ENCODE measurements around the gene LPIN3.
A peak's percentile ranks its signal among the peaks of the same experiment; 100 is the strongest.

Gene LPIN3

DNA sequence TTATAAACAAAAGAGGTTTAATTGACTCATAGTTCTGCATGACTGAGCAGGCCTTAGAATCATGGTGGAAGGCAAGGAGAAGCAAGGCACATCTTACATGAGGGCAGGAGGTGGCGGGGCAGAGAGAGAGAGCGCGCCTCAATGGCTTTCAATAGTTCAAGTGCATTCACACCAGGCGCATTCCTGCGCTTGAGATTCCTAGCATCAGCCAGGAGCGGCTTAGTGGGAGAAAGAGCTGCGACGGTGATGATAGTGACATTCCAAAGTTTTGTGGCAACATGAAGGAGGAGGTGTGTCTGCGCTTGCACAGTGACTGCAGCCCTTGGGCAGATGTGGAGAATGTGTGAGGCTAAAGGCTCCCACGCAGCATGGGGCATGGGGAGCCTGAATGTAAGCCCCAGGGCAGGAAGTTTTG is 51.0 kb downstream of the LPIN3 start:
- DNase-seq (ENCODE audit: low spot score), result no peak

DNA sequence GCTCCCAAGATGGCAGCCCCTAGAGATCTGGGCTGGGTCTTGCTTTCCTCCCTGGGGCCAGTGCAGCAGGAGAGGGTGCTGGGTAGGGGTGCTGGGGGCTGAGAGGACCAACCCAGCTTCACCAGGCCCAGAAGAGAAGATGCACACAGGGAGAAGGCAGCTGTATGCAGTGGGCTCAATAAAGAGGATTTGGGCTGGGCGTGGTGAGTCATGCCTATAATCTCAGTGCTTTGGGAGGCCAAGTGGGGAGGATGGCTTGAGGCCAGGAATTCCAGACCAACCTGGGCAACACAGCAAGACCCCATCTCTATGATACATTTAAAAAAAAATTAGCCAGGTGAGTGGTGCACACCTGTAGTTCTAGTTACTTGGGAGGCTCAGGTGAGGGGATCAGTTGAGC is 51.7 kb downstream of the LPIN3 start:
- DNase-seq (ENCODE audit: low spot score), result no peak

DNA sequence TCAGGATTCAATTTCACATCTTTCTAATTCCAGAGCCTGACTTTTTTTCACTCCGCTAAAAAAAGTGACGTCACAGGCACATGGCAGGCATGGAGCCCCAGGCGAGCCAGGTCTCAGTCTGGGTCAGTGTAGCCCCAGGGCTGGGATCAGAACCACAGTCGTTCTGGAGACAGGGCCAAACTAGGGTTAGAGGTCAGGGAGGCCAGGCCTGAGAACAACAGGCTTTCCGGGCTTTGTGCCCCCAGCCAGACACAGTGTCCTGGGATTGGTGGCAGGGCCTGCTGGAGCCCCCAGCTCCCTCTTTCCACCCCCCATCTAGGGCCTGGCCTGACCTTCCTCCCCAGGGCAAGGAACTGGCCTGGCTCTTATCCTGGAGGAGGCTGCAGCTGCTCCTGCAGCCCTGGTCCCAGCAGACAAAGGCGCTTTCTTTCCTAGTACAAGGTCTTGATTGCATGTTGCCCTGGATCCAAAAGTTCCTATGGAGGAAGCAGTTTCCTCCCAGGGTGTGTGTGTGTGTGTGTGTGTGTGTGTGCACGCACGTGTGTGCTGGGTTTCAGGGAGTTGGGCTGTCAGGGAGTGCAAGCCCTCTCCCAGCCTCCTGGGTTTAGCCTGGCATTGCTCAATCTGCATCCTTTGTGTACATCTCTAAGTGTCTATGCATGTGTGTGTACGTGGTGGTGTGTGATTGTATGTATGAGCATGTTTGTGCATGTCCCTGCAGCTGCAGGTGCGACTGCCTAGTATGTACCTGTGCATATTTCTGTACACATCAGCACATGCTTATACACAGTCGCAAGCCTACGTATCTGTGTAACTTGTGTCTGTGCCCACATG is 52.5 kb downstream of the LPIN3 start:
- DNase-seq (ENCODE audit: low spot score), result no peak

DNA sequence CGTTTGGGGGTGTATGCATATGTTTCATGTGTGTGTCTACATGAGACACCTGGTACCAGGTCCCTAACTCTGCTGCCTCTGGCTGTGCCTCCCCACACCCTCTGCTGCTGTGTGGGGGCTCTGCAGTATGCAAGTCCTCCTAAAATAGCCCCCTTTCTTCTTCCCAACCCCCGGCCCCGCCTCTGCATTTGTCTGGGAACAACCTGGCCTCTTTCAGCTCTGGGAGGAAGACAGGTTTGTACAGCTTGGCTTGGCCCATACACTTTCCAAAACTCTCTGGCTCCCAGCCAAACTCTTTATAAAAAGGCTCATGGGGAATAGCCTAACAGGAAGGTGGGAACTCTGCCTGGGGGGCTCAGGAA is 53.1 kb downstream of the LPIN3 start:
- DNase-seq (ENCODE audit: low spot score), result no peak

DNA sequence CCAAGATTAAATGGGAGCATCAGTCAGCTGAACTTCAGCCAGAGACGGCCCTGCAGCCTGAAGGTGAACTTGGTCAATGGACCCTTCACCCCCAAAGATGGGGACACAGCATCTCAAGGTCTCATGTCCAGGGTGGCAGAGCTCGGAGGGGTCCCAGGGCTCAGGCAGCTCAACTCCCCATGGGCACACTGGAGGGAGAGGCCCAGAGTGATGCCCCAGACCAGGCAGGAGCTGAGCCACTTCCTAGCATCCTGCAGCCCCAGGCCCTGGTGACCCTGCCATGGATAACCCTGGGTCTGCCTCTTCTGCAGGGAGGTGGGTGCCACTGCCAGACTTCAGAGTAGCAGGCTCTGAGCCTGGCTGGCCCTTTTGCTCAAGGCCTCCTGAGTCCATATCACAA is 53.5 kb downstream of the LPIN3 start:
- no peak for DNase-seq (ENCODE audit: low spot score)

DNA sequence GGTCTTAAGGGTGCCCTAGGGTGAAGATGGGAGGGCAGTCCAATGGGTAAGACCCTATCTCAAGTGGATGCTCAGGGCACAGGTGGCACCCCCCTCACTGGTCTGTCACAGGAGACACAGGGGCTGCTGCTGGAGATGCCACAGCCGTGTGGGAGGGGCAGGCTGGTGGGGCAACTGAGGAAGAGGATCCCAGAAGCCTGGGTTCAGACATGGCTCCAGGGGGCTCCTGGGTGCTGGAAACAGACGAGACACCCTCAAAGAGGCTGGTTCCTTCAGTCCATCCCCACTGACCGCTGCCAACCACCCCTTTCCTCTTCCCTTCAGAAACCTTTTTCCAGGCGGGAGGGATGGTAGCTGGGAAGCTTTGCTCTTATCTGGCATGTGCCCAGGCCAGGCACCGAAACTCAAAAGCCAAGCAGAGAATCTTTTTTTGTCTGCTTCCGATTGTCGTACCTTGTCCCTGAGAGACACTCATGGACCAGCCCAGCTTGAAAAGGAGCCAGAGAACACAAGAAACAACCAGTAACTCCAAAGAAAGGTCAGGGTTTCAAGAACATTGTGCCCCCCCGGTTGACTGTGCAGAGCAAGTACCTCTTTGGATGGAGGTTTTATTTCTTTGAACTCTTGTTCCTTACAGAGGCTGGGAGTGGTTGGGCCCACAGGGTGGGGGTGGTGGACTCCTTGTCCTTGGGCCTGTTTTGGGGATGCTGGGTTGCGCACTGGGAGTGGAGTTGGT is 54.5 kb downstream of the LPIN3 start:
- DNase-seq (ENCODE audit: low spot score), result no peak

- DNase-seq (ENCODE audit: low spot score), result peak; percentile 52
Measured at GRCh38 chr20:41395667-41396664, 55.3 kb downstream of the LPIN3 start.

DNA sequence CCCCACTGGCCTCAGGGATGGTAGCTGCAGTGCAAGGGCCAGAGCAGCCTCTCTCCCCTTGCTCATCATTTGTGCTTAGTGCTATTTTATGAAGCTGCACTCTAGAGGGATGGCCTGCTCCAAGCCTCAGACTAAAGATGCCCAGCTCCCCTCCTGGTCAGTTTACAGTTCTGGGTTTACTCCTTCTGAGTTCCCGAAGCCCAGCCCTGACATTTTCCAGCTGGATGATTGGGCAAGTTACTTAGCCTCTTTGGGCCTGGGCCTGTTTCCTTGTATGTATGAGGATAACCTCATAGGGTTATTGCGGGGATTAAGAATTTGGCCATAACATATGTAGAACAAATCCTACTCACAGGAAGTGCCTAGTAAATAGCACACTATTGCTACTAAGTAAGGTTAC is 57.8 kb downstream of the LPIN3 start:
- DNase-seq (ENCODE audit: low spot score), result no peak

- DNase-seq (ENCODE audit: low spot score), result no peak
Measured at GRCh38 chr20:41403604-41404003, 63.0 kb downstream of the LPIN3 start.

GRCh38 chr20:41405436-41405835 is 64.8 kb downstream of the LPIN3 start:
- no peak for DNase-seq (ENCODE audit: low spot score)

GRCh38 chr20:41406353-41406752 is 65.7 kb downstream of the LPIN3 start:
- no peak for DNase-seq (ENCODE audit: low spot score)

GRCh38 chr20:41406896-41407444 is 66.3 kb downstream of the LPIN3 start:
- DNase-seq (ENCODE audit: low spot score), result no peak

DNA sequence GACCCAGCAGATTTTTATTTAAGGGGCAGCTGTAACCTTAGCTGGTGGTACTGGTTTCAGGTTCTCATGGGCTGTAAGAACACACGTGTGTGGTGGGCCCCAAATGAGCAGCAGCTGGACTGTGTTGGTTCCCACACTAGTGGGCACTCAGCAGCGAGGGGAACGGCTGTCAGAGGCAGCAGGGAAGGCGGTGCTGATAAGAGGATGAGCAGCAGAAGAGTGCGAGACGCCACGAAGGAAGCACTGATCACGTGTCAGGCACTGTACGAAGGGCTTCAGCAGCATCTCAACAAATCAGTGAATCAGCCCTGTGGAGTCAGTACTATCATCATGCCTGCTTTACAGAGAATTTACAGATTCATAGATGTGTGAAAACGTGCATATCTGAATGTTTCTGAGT is 67.0 kb downstream of the LPIN3 start:
- DNase-seq (ENCODE audit: low spot score), result no peak

DNA sequence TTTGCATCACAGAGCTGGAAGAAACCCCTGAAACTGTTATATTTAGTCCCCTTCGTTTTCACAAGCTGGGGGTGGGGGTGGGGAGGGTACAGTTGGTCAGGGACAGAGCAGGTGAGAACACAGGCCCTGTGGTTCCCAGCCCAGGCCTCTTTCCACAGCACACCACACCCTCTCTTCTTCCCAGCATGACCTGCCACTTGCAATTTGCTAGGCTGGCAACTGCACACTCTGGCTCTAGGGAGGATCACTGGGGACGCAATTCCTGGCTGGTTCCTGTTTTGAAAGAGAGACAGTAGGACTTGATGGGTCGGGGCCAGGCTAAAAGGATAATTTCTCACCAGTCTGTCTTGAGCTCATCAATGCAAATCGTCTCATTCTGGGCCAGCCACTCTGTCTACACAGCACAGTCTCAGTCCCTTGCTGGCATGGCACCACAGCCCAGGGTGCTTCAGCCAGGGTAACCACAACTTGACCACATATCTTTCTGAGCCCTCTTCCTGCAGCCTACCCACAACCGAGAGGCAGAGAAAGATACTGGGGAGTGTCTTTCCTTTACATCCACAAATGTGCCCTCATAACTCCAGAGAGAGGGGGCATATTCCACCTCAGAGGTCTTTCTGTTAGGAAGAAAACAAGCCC is 67.7 kb downstream of the LPIN3 start:
- DNase-seq (ENCODE audit: low spot score), result no peak

DNA sequence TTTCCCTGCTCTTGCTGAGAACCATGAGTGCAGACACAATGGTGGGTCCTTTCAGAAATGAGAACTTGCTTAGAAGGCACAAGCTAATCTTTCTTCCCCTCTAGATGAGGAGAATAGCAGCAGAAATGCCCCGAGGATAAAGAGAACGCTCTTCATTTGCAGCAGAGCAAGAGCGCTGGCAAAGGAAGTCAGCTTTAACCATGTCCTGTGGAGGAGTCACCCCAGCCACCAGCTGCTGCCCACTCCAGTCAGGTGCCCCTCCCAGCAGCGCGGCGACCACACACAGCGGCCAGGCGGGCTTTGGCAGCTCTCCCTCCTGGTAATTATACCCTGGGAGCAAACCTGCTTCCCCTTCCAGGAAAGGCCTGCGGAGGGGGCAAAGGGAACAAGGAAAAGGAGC is 68.4 kb downstream of the LPIN3 start:
- DNase-seq (ENCODE audit: low spot score), result no peak
